Measurements from ENCODE around the gene UBR4.

- TF ChIP-seq EZH2phosphoT487 (IDR thresholded peaks at IDR 0.05; ENCODE audit: low read length) (no peak), CTCF (IDR thresholded peaks at IDR 0.05; ENCODE audit: low read length) (no peak)
Observed at GRCh38 chr1:19121192-19121591, 88.9 kb downstream of the UBR4 start.
